Endodermal cell (in vitro differentiated cells): Measurements from ENCODE around the gene PRKAG2. TPM values are rescaled to one million over a fixed set of nuclear protein-coding genes. Genes with fewer than 3 reads are reported as not detected.
"Not testable (repeated sequence)": the region's sequence is repeated elsewhere in the genome, so short reads cannot be mapped to it uniquely, and the experiment has no call there.

Experiments used
- DNase-seq: peaks from one replicate; pipeline ENCODE4 v3.0.0-alpha.2; 2017
- H3K27ac ChIP-seq: 2 replicates; pipeline ENCODE4 v1.5.1; 2013; ENCODE audit warnings: mild to moderate bottlenecking, low read depth, low read length, moderate library complexity
- H3K27me3 ChIP-seq: 2 replicates; pipeline ENCODE4 v1.6.1; 2013; ENCODE audit warnings: mild to moderate bottlenecking, low read length, moderate library complexity; ENCODE audit not compliant: insufficient read depth, control insufficient read depth, poor library complexity, severe bottlenecking
- H3K36me3 ChIP-seq: 2 replicates; pipeline ENCODE4 v1.7.0; 2013; ENCODE audit warnings: mild to moderate bottlenecking, low read length, moderate library complexity; ENCODE audit not compliant: control insufficient read depth, insufficient read depth
- H3K4me1 ChIP-seq: one replicate; pipeline ENCODE4 v1.7.0; 2013; ENCODE audit warnings: low read length; ENCODE audit not compliant: control insufficient read depth, insufficient read depth
- H3K4me3 ChIP-seq: 2 replicates; pipeline ENCODE4 v1.5.1; 2013; ENCODE audit warnings: mild to moderate bottlenecking, low read length, moderate library complexity
- H3K9ac ChIP-seq: 2 replicates; pipeline ENCODE4 v1.6.1; 2013; ENCODE audit warnings: mild to moderate bottlenecking, low read length, moderate library complexity; ENCODE audit not compliant: poor library complexity, severe bottlenecking; ENCODE audit errors: extremely low read depth
- H3K9me3 ChIP-seq: 2 replicates; pipeline ENCODE4 v1.6.1; 2013; ENCODE audit warnings: mild to moderate bottlenecking, low read length, moderate library complexity; ENCODE audit not compliant: control insufficient read depth
- H3K27ac Mint-ChIP-seq: 2 replicates; pipeline ENCODE4 v1.8.0; 2020; ENCODE audit warnings: mixed read lengths
- H3K27me3 Mint-ChIP-seq: 2 replicates; pipeline ENCODE4 v1.8.0; 2021; ENCODE audit warnings: mild to moderate bottlenecking, mixed read lengths; ENCODE audit not compliant: insufficient read depth
- H3K36me3 Mint-ChIP-seq: 2 replicates; pipeline ENCODE4 v1.8.0; 2020; ENCODE audit warnings: low read depth, mixed read lengths
- H3K4me1 Mint-ChIP-seq: 2 replicates; pipeline ENCODE4 v1.8.0; 2020; ENCODE audit warnings: mixed read lengths
- H3K4me3 Mint-ChIP-seq: 2 replicates; pipeline ENCODE4 v1.8.0; 2020; ENCODE audit warnings: mild to moderate bottlenecking, moderate library complexity, mixed read lengths
- H3K9me3 Mint-ChIP-seq: 2 replicates; pipeline ENCODE4 v1.8.0; 2020; ENCODE audit warnings: mild to moderate bottlenecking, mixed read lengths
- WGBS, 2 experiments: methylation state at CpG; one replicate each; pipeline versions ENCODE4 v1.1.5 to v1.1.7; 2013; ENCODE audit warnings: missing lambda C conversion rate in 2 of 2, mixed read lengths in 1 of 2; ENCODE audit not compliant: insufficient coverage in 1 of 2, insufficient read length in 1 of 2; 5-methylcytosine and 5-hydroxymethylcytosine counted together
- total RNA-seq, 2 donors: library from RNA; stranded (reverse); fragmentation: NEBNext Ultra II Directional in 1 of 2; extraction: Animal tissue kit (Norgen Biotek cat#: 25700) in 1 of 2; gene quantifications; 2 replicates in 1 of 2; 3 replicates in 1 of 2; pipeline ENCODE4 v1.2.1, GENCODE V29; 2021
- TF ChIP-seq, protein P1 (sequence below): fragments of 200-600 bp; sonication (generic); conservative IDR thresholded peaks from 2 replicates; pipeline ENCODE4 v1.5.0; 2021; ENCODE audit warnings: antibody characterized with exemption, mild to moderate bottlenecking

PRKAG2 gene
- total RNA-seq, 2 donors from 2014 or later, result 17.2 to 20.7 TPM

- Histone ChIP-seq H3K9me3 (no peaks in the 10 kb centered on the region), H3K27me3 (no peaks in the 10 kb centered on the region), H3K4me3 (no peak overlapping the region), H3K9ac (no peak overlapping the region), H3K27ac (no peak overlapping the region), H3K4me1 (peaks cover 4% of the 10 kb centered on the region), H3K36me3 (no peaks in the 10 kb centered on the region)
- Mint-ChIP-seq H3K36me3 (no peaks in the 10 kb centered on the region), H3K27me3 (peaks cover 11% of the 10 kb centered on the region), H3K9me3 (no peaks in the 10 kb centered on the region), H3K4me3 (no peak overlapping the region), H3K4me1 (peaks cover 7% of the 10 kb centered on the region), H3K27ac (no peak overlapping the region)
- 89 to 95% methylated on average over 7 to 13 of the region's 13 CpGs for whole genome bisulfite sequencing, 2 experiments
- DNase-seq, result no peak
- TF ChIP-seq, protein P1, sequence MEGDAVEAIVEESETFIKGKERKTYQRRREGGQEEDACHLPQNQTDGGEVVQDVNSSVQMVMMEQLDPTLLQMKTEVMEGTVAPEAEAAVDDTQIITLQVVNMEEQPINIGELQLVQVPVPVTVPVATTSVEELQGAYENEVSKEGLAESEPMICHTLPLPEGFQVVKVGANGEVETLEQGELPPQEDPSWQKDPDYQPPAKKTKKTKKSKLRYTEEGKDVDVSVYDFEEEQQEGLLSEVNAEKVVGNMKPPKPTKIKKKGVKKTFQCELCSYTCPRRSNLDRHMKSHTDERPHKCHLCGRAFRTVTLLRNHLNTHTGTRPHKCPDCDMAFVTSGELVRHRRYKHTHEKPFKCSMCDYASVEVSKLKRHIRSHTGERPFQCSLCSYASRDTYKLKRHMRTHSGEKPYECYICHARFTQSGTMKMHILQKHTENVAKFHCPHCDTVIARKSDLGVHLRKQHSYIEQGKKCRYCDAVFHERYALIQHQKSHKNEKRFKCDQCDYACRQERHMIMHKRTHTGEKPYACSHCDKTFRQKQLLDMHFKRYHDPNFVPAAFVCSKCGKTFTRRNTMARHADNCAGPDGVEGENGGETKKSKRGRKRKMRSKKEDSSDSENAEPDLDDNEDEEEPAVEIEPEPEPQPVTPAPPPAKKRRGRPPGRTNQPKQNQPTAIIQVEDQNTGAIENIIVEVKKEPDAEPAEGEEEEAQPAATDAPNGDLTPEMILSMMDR, result no peak
Observed at GRCh38 chr7:151829707-151830106, 47.2 kb downstream of the PRKAG2 start.

- Mint-ChIP-seq H3K9me3 (no peaks in the 10 kb centered on the region), H3K27me3 (peaks cover 2% of the 10 kb centered on the region), H3K27ac (no peak overlapping the region), H3K4me3 (no peak overlapping the region), H3K36me3 (no peaks in the 10 kb centered on the region), H3K4me1 (peaks cover 22% of the 10 kb centered on the region)
- 88 to 90% methylated on average over 2 to 8 of the region's 8 CpGs for WGBS, 2 experiments
- no peak overlapping the region for H3K4me3 ChIP-seq
- H3K9me3 ChIP-seq, result no peaks in the 10 kb centered on the region
- H3K4me1 ChIP-seq, result peaks cover 16% of the 10 kb centered on the region
- no peaks in the 10 kb centered on the region for H3K36me3 ChIP-seq
- TF ChIP-seq, protein P1, result no peak
- no peak overlapping the region for H3K27ac ChIP-seq
- DNase-seq, result no peak
- H3K9ac ChIP-seq, result no peak overlapping the region
- no peaks in the 10 kb centered on the region for H3K27me3 ChIP-seq
Observed at GRCh38 chr7:151827620-151828019, 49.3 kb downstream of the PRKAG2 start.

GRCh38 chr7:151826316-151826715, 50.6 kb downstream of the PRKAG2 start:
- H3K4me1 Mint-ChIP-seq, result peaks cover 23% of the 10 kb centered on the region
- not testable (repeated sequence) for H3K9ac ChIP-seq, H3K36me3 Mint-ChIP-seq, H3K27me3 ChIP-seq, H3K9me3 Mint-ChIP-seq, H3K9me3 ChIP-seq, H3K4me3 Mint-ChIP-seq, H3K27ac ChIP-seq, H3K27ac Mint-ChIP-seq, DNase-seq, H3K4me3 ChIP-seq, H3K27me3 Mint-ChIP-seq, H3K36me3 ChIP-seq
- 92 to 94% methylated on average over 6 of the region's 6 CpGs for WGBS, 2 experiments
- peaks cover 16% of the 10 kb centered on the region for H3K4me1 ChIP-seq

DNA sequence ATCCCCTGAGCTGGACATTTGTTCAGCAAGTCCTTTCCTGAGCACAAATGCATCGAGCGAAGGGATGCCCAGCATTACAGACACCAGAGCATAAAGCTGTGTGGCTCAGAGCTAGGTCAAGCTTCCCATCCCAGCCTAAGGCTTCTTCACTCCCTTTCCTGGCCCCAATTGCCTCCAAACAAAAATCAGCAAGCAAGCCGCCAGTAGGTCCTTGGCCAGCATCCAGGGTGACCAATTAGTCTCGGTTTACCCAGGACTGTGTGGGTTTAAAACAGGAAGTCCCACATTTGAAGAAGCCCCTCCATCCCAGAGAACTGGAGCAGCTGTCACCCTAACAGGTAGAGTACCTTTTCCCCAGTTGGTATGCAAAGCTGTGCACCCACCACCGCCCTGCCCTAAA, 51.2 kb downstream of the PRKAG2 start:
- Mint-ChIP-seq H3K36me3 (no peaks in the 10 kb centered on the region), H3K4me3 (no peak overlapping the region), H3K4me1 (peaks cover 23% of the 10 kb centered on the region), H3K9me3 (no peaks in the 10 kb centered on the region), H3K27me3 (peaks cover 2% of the 10 kb centered on the region), H3K27ac (no peak overlapping the region)
- Histone ChIP-seq H3K4me3 (no peak overlapping the region), H3K27me3 (no peaks in the 10 kb centered on the region), H3K9me3 (no peaks in the 10 kb centered on the region), H3K36me3 (no peaks in the 10 kb centered on the region), H3K27ac (no peak overlapping the region), H3K4me1 (peaks cover 16% of the 10 kb centered on the region), H3K9ac (no peak overlapping the region)
- DNase-seq, result no peak
- 92 to 100% methylated on average over 4 to 5 of the region's 5 CpGs for WGBS, 2 experiments
- TF ChIP-seq, protein P1, result no peak
